ENCODE results near the gene SCPEP1.
"Not testable (repeated sequence)": the region's sequence is repeated elsewhere in the genome, so short reads cannot be mapped to it uniquely, and the experiment has no call there.

Gene SCPEP1, protein sequence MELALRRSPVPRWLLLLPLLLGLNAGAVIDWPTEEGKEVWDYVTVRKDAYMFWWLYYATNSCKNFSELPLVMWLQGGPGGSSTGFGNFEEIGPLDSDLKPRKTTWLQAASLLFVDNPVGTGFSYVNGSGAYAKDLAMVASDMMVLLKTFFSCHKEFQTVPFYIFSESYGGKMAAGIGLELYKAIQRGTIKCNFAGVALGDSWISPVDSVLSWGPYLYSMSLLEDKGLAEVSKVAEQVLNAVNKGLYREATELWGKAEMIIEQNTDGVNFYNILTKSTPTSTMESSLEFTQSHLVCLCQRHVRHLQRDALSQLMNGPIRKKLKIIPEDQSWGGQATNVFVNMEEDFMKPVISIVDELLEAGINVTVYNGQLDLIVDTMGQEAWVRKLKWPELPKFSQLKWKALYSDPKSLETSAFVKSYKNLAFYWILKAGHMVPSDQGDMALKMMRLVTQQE

DNA sequence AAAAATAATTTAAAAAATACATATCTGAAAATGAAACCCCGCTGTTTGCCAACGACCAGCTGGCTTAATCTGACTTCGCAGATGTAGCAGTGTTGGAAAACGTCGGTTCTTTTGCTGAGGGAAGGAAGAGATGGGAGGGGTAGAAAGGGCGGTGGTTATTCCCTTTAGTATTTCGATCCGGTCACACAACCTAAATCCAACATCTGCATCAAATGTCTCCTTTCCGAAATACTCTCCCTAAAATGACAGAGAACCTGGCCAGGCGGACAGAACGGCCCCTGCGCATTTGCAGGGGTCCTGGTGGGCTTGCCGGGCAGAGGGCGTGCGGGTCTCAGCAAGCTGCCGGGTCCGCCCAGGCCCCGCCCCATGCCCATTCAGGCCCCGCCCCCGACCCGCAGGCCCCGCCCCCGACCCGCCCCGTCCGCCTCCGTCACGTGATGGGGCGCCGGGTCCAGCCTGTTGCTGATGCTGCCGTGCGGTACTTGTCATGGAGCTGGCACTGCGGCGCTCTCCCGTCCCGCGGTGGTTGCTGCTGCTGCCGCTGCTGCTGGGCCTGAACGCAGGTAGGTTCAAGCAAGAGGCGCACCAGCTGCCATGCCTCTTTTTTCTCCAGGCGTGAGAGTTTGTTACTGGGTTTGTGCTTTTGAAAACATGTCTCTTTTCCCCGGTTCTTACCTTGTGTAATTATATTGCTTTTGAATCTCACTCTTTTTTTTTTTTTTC, at the start of gene SCPEP1:
Gene SCPEP1 (plus strand): TSS at position 459 of the 723 bp plus-strand sequence. CDS start 29 bp downstream, at position 488.
- DNase-seq (ENCODE audit: low read depth in 2 of 2), result peak; percentile 64 to 71

DNA sequence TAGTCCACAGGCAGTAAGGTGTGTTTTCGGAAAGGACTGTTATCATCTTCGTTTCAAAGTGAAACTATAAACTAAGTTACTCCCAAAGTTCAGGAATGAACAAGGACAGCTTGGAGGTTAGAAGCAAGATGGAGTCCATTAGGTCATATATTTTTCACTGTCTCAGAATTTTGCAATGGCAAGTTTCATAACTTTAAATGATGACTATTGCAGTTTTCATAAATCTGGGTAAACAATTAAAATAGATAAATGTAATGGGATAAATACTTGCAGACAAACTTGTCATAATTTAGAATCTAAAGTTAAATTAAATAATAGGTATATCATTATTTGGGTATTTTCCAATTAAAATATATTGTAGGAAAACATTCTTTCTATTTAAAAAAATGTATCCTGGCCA, 49.3 kb upstream of the SCPEP1 start:
- no peak for DNase-seq (ENCODE audit: low read depth in 2 of 2)

- DNase-seq (ENCODE audit: low read depth in 2 of 2), result no peak
Measured at GRCh38 chr17:56929362-56929969, 48.5 kb upstream of the SCPEP1 start.

GRCh38 chr17:56930739-56931337, 47.1 kb upstream of the SCPEP1 start:
- no peak for DNase-seq (ENCODE audit: low read depth in 2 of 2)

GRCh38 chr17:56933151-56933745, 44.7 kb upstream of the SCPEP1 start:
- DNase-seq (ENCODE audit: low read depth in 2 of 2), result no peak

- DNase-seq (ENCODE audit: low read depth in 2 of 2), result no peak
Measured at GRCh38 chr17:56933868-56934267, 44.1 kb upstream of the SCPEP1 start.

DNA sequence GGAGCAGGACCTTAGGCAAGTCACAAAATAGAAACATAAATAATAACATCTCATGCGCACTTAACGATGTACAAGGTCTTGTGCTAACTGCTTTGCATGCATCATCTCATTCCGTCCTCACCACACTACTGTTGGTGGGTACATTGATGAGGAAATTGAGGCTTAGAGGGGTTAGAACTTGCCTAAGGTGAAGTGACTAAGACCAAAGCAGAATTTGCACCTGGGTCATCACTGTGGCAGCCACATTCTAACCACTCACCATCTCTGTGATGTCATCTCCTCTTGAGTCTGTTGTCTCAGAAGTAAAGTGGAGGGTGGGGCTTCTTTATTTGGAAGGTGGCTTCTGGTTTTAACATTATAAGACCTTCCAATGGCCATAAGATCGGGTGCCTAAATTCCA, 43.7 kb upstream of the SCPEP1 start:
- DNase-seq (ENCODE audit: low read depth in 2 of 2), result no peak

DNA sequence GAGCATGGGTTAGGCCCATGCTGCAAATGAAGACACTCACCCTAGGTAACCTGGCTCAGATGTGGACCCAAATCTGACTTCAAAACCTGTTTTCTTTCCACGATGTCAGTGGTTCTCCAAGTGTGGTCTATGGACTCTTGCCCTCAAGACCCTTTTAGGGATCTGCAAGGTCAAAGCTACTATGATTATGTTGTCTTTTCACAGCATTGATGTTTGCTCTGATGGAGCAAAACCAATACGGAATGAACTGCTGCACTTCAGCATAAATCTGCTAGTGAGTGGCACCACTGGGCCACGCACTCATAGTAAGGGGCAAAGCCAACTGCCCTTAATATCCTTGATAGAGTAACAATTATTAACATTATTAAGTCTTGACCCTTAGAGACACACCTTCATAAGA, 42.5 kb upstream of the SCPEP1 start:
- DNase-seq (ENCODE audit: low read depth in 2 of 2), result no peak

- DNase-seq (ENCODE audit: low read depth in 2 of 2), result no peak
Measured at GRCh38 chr17:56936697-56937322, 41.1 kb upstream of the SCPEP1 start.

GRCh38 chr17:56937687-56938086, 40.2 kb upstream of the SCPEP1 start:
- DNase-seq (ENCODE audit: low read depth in 2 of 2), result no peak

DNA sequence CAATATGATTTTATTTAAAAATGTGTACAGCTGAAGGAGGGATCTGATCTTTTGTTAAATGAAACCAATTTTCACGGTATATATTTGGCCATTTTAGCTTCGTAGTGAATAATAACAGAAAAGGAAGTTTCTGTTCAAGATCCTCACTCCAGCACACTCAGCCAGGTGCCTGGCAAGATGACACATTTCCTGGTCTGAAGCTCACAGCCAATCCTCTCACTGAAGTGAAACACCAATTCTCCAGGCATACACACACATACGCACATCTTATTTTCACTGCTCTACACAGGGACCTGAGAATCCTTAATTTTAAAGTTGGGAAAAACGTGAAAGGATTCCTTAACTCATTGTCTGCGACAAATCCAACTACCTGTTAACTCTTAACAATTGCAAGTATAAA, 39.7 kb upstream of the SCPEP1 start:
- not testable (repeated sequence) for DNase-seq (ENCODE audit: low read depth in 2 of 2)

DNA sequence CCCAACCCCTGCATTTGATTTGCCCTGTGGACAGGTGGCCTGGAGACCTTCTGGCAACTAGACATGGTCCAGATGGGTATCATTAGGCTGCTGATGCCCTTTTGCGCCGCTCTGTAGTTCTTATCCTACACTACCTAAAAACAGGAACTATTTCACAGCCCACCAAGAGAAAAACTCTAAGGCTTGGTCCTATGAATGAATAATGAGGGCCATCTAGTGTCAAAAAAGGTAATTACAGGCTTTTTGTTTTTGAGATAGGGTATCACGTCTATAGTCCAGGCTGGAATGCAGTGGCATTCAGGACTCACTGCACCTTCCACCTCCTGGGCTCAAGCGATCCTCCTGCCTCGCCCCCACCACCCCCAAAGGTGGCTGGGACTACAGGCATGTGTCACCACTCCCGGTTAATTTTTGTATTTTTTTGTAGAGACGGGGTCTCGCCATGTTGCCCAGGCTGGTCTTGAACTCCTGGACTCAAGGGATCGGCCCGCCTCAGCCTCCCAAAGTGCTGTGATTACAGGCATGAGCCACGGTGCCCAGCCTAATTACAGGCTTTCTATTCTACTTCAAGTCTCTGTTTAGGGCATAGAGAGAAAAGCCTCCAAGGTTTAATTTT, 38.0 kb upstream of the SCPEP1 start:
- DNase-seq (ENCODE audit: low read depth in 2 of 2), result no peak

- no peak for DNase-seq (ENCODE audit: low read depth in 2 of 2)
Measured at GRCh38 chr17:56943505-56944125, 34.3 kb upstream of the SCPEP1 start.

- no peak for DNase-seq (ENCODE audit: low read depth in 2 of 2)
Measured at GRCh38 chr17:56945938-56946505, 31.9 kb upstream of the SCPEP1 start.

DNA sequence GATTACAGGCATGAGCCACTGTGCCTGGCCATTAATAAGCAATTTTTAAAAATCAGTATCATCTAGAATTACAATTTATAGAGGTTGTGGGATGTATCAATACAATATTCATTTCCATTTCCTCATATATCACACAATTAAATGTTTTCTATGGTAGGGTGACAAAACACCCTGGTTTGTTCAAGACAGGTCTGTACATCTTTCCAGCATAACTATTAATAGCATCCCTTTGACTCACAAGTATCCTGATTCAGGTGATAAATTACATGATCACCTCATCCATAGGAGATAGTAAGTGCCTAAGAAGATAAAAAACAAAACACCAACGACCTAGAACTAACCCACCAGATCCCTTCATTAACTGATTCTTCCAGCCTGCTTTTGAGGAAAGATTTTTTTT, 30.2 kb upstream of the SCPEP1 start:
- DNase-seq (ENCODE audit: low read depth in 2 of 2), result no peak

DNA sequence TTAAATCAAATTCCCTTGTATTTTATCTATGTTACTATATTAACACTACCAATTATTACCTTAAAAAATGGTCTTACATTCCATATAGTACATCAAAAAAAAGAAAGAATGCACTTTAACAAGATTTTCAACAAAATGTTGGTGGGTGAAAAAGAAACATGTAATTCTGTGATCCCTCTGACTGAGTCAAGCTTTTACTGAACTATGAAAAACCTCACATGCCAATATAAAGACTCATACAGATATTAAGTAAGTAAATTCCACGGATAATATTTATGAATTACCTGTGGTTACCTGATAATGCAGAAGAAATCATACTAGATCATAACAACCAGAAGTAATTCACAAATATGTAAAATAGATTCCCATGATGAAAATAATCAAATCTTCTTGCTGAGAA, 29.4 kb upstream of the SCPEP1 start:
- DNase-seq (ENCODE audit: low read depth in 2 of 2), result no peak

DNA sequence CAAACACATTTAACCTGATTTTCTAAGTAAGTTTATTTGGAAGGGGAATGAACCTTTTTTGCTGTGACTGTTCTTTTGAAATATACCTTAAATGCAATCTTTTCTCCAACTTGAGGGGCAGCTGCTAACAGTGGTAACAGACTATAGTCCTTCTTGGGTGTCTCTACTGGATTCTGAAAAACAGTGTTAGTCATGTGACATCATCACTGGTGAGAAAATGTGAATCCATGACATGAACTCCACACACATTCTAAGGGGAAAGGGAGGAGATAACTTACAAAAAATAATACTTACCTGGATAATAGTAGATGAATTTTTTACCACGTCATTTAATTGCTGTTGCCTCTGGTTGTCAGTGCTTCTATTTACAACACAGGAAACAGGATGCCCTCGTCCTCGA, 28.3 kb upstream of the SCPEP1 start:
- no peak for DNase-seq (ENCODE audit: low read depth in 2 of 2)

GRCh38 chr17:56956992-56957391, 20.9 kb upstream of the SCPEP1 start:
- DNase-seq (ENCODE audit: low read depth in 2 of 2), result no peak

DNA sequence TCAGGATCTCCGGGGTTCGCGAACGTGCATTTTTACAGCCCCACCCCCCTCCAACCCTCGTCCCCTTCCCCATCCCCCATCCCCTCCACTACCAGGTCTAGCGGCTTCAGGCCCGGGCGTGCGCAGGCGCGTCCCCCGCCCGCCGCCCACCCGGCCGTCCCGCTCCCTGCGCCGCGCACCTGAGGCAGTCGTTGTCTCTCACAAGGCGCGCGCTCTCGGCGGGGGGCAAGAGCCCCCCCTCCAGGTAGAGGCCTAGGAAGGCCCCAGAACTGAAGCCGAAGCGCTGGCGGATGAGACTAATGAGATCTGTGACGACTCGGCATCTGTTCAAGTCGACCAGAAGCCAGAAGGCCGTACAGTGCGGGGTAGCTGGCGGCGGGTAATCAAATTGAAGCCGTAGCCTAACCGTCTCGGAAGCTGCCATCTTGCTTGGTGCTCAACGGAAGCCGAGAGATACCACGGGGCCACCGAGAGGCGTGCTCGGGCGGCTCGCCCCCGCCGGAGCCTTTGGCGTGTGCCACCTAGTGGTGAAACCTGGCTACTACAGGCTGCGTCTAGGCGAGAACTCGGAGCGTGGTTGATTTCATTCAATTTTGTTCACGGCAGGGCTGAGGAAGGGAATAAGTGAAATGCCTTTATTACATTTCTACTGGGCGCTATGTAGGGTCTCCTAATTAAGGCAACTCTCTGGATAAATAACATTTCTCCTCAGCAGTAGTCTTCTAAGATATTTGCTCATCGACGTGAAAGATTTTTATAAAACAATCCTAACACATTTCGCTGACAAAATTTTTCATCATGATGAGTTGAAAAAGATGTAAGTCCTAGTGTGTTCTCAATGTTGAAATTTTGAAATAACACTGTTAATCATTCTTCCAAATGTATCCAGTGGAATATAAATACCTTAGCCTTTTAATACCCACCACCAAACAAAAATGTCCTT, 17.1 kb upstream of the SCPEP1 start, which contains the start of gene COIL:
Gene COIL (minus strand): TSS at position 455 of the 943 bp plus-strand sequence. CDS start 31 bp downstream, at position 424.
- DNase-seq (ENCODE audit: low read depth in 2 of 2), result peak; percentile 87 to 90
